Stimulated activated CD8-positive, alpha-beta memory T cell treated with anti-CD3 and anti-CD28 coated beads, Interleukin-4, amount 100 ng/mL, for 4 hours (primary cell): ENCODE measurements around the gene SPAG16.
"Not testable (repeated sequence)": the region's sequence is repeated elsewhere in the genome, so short reads cannot be mapped to it uniquely, and the experiment has no call there.

Experiments
- DNase-seq, 2 donors: peaks; one replicate each; pipeline ENCODE4 v3.0.0-alpha.2; 2020; ENCODE audit warnings: low read depth in 2 of 2, low spot score in 1 of 2

SPAG16 gene

GRCh38 chr2:213989207-213989606, 704.9 kb downstream of the SPAG16 start:
- no peak for DNase-seq

GRCh38 chr2:213991453-213992108, 707.3 kb downstream of the SPAG16 start:
- DNase-seq, result no peak

- DNase-seq, result no peak
Observed at GRCh38 chr2:213995400-213996105, 711.3 kb downstream of the SPAG16 start.

- DNase-seq, result not testable (repeated sequence)
Observed at GRCh38 chr2:213998976-213999375, 714.7 kb downstream of the SPAG16 start.

- no peak for DNase-seq
Observed at GRCh38 chr2:214004463-214004862, 720.2 kb downstream of the SPAG16 start.

GRCh38 chr2:214005337-214005736, 721.1 kb downstream of the SPAG16 start:
- no peak for DNase-seq

- DNase-seq, result no peak
Observed at GRCh38 chr2:214006601-214007000, 722.3 kb downstream of the SPAG16 start.

- DNase-seq, result no peak
Observed at GRCh38 chr2:214011676-214012075, 727.4 kb downstream of the SPAG16 start.

- DNase-seq, result no peak
Observed at GRCh38 chr2:214014551-214015220, 730.4 kb downstream of the SPAG16 start.

GRCh38 chr2:214019229-214019972, 735.1 kb downstream of the SPAG16 start:
- DNase-seq, result no peak

GRCh38 chr2:214019973-214020345, 735.7 kb downstream of the SPAG16 start:
- no peak for DNase-seq

- DNase-seq, result no peak
Observed at GRCh38 chr2:214029190-214029589, 744.9 kb downstream of the SPAG16 start.

- no peak for DNase-seq
Observed at GRCh38 chr2:214031566-214031965, 747.3 kb downstream of the SPAG16 start.

- DNase-seq, result no peak
Observed at GRCh38 chr2:214034417-214034816, 750.2 kb downstream of the SPAG16 start.

GRCh38 chr2:214035091-214035852, 751.0 kb downstream of the SPAG16 start:
- DNase-seq, result no peak

GRCh38 chr2:214035921-214036320, 751.7 kb downstream of the SPAG16 start:
- no peak for DNase-seq

GRCh38 chr2:214038186-214038585, 753.9 kb downstream of the SPAG16 start:
- no peak for DNase-seq

- DNase-seq, result no peak
Observed at GRCh38 chr2:214050731-214051130, 766.5 kb downstream of the SPAG16 start.

- DNase-seq, result no peak
Observed at GRCh38 chr2:214051585-214051984, 767.3 kb downstream of the SPAG16 start.

- DNase-seq, result no peak
Observed at GRCh38 chr2:214052235-214052634, 768.0 kb downstream of the SPAG16 start.

GRCh38 chr2:214057986-214058385, 773.7 kb downstream of the SPAG16 start:
- DNase-seq, result no peak
